NCI-H524 treated with DMSO at 0.1 percent for 48 hours (cell line): ENCODE measurements around the gene MORN1.
"Not testable (repeated sequence)": the region's sequence is repeated elsewhere in the genome, so short reads cannot be mapped to it uniquely, and the experiment has no call there.

ENCODE experiments used
- DNase-seq: peaks from one replicate; lab custom pipeline; 2025; lab: John Stamatoyannopoulos, UW

The MORN1 gene

GRCh38 chr1:2337081-2337480 is 54.3 kb downstream of the MORN1 start:
- no peak for DNase-seq

GRCh38 chr1:2336499-2336898 is 54.9 kb downstream of the MORN1 start:
- no peak for DNase-seq

- DNase-seq, result peak; percentile 10
Observed at GRCh38 chr1:2335721-2336455, 55.5 kb downstream of the MORN1 start.

GRCh38 chr1:2334883-2335534 is 56.3 kb downstream of the MORN1 start:
- DNase-seq, result no peak

- DNase-seq, result no peak
Observed at GRCh38 chr1:2334366-2334765, 57.0 kb downstream of the MORN1 start.

GRCh38 chr1:2331580-2331979 is 59.8 kb downstream of the MORN1 start:
- not testable (repeated sequence) for DNase-seq

- DNase-seq, result no peak
Observed at GRCh38 chr1:2331200-2331544, 60.2 kb downstream of the MORN1 start.

GRCh38 chr1:2330519-2331199 is 60.7 kb downstream of the MORN1 start:
- no peak for DNase-seq

GRCh38 chr1:2330035-2330434 is 61.3 kb downstream of the MORN1 start:
- DNase-seq, result no peak

GRCh38 chr1:2328676-2329455 is 62.5 kb downstream of the MORN1 start:
- no peak for DNase-seq

- DNase-seq, result no peak
Observed at GRCh38 chr1:2327841-2328240, 63.5 kb downstream of the MORN1 start.

- not testable (repeated sequence) for DNase-seq
Observed at GRCh38 chr1:2327162-2327561, 64.2 kb downstream of the MORN1 start.

- DNase-seq, result no peak
Observed at GRCh38 chr1:2326524-2326923, 64.8 kb downstream of the MORN1 start.

GRCh38 chr1:2324553-2325366 is 66.6 kb downstream of the MORN1 start:
- no peak for DNase-seq

- no peak for DNase-seq
Observed at GRCh38 chr1:2323451-2323974, 67.8 kb downstream of the MORN1 start.

- DNase-seq, result no peak
Observed at GRCh38 chr1:2322581-2323211, 68.7 kb downstream of the MORN1 start.

- no peak for DNase-seq
Observed at GRCh38 chr1:2322065-2322571, 69.2 kb downstream of the MORN1 start.

GRCh38 chr1:2320760-2321667 is 70.3 kb downstream of the MORN1 start:
- no peak for DNase-seq

GRCh38 chr1:2320006-2320405 is 71.3 kb downstream of the MORN1 start:
- no peak for DNase-seq

GRCh38 chr1:2319291-2319690 is 72.1 kb downstream of the MORN1 start:
- DNase-seq, result no peak
